IMR-90 (cell line): Measurements from ENCODE around the gene ATG12. TPM values are rescaled to one million over a fixed set of nuclear protein-coding genes. Genes with fewer than 3 reads are reported as not detected.
"Not testable (repeated sequence)": the region's sequence is repeated elsewhere in the genome, so short reads cannot be mapped to it uniquely, and the experiment has no call there.

Source experiments
- ATAC-seq: fragments of 200-7000 bp; cut with Tn5 transposase; 2 replicates; pipeline ENCODE4 v1.9.1; 2020; ENCODE audit warnings: low read depth, mild to moderate bottlenecking, moderate library complexity
- BruUV-seq: library from RNA; stranded (reverse); fragments of 400-500 nt; replicated peaks from 2 replicates; lab custom pipeline; 2021; lab: Mats Ljungman, UMichigan
- CTCF ChIA-PET: fragments of 300-600 bp; formaldehyde crosslinking; extraction: SDS; loops from one replicate; lab custom pipeline; 2021; ENCODE audit warnings: antibody characterized with exemption; lab: Yijun Ruan, JAX
- POLR2A ChIA-PET: fragments of 300-600 bp; sonication (Branson Sonifier 250); formaldehyde crosslinking; loops from one replicate; lab custom pipeline; 2022; ENCODE audit warnings: antibody characterized with exemption; ENCODE audit not compliant: unreplicated experiment; lab: Charles Lee
- DNase-seq: peaks from one replicate; pipeline ENCODE4 v3.0.0; 2013
- H2AFZ ChIP-seq: replicated peaks from 2 replicates; pipeline ENCODE3; 2013; ENCODE audit warnings: low read length, mild to moderate bottlenecking; ENCODE audit not compliant: poor library complexity
- H2AK5ac ChIP-seq: 2 replicates; pipeline ENCODE4 v1.6.1; 2013; ENCODE audit warnings: low read depth, low read length, inconsistent platforms
- H2AK9ac ChIP-seq: replicated peaks from 2 replicates; pipeline ENCODE3; 2013; ENCODE audit warnings: mild to moderate bottlenecking, low read depth, low read length, moderate library complexity; ENCODE audit not compliant: poor library complexity
- H2BK120ac ChIP-seq: 2 replicates; pipeline ENCODE4 v1.6.1; 2013; ENCODE audit warnings: low read depth, low read length, inconsistent platforms
- H2BK15ac ChIP-seq: 3 replicates; pipeline ENCODE4 v1.6.1; 2013; ENCODE audit warnings: low read depth, low read length, inconsistent platforms
- H2BK20ac ChIP-seq: 2 replicates; pipeline ENCODE4 v1.6.1; 2013; ENCODE audit warnings: low read depth, mild to moderate bottlenecking, inconsistent platforms, low read length, moderate library complexity
- H2BK5ac ChIP-seq: 2 replicates; pipeline ENCODE4 v1.6.1; 2013; ENCODE audit warnings: mild to moderate bottlenecking, low read depth, low read length, inconsistent platforms; ENCODE audit not compliant: poor library complexity, severe bottlenecking
- H3K14ac ChIP-seq: replicated peaks from 2 replicates; pipeline ENCODE4 v1.6.1; 2013; ENCODE audit warnings: low read depth, low read length, inconsistent platforms
- H3K18ac ChIP-seq: 2 replicates; pipeline ENCODE4 v1.6.1; 2013; ENCODE audit warnings: low read depth, low read length, control low read depth
- H3K23ac ChIP-seq: 2 replicates; pipeline ENCODE4 v1.6.1; 2013; ENCODE audit warnings: low read depth, low read length, inconsistent platforms
- H3K27ac ChIP-seq: 2 replicates; pipeline ENCODE4 v1.5.1; 2013; ENCODE audit warnings: mild to moderate bottlenecking, control low read depth, low read length; ENCODE audit not compliant: insufficient read depth
- H3K27me3 ChIP-seq: 2 replicates; pipeline ENCODE4 v1.6.1; 2013; ENCODE audit warnings: low read length; ENCODE audit not compliant: control insufficient read depth, insufficient read depth
- H3K36me3 ChIP-seq: 2 replicates; pipeline ENCODE4 v1.6.1; 2013; ENCODE audit warnings: low read length, mixed read lengths; ENCODE audit not compliant: control insufficient read depth, insufficient read depth
- H3K4ac ChIP-seq: 2 replicates; pipeline ENCODE4 v1.6.1; 2013; ENCODE audit warnings: low read depth, low read length, inconsistent platforms
- H3K4me1 ChIP-seq: 2 replicates; pipeline ENCODE4 v1.6.1; 2013; ENCODE audit warnings: low read length, mixed read lengths; ENCODE audit not compliant: control insufficient read depth, insufficient read depth
- H3K4me2 ChIP-seq: 2 replicates; pipeline ENCODE4 v1.6.1; 2013; ENCODE audit warnings: low read depth, mild to moderate bottlenecking, control low read depth, low read length, moderate library complexity
- H3K4me3 ChIP-seq: 2 replicates; pipeline ENCODE4 v1.5.1; 2013; ENCODE audit warnings: low read depth, mild to moderate bottlenecking, control low read depth, low read length, moderate library complexity; ENCODE audit not compliant: insufficient read depth
- H3K56ac ChIP-seq: 2 replicates; pipeline ENCODE4 v1.6.1; 2013; ENCODE audit warnings: low read length, inconsistent platforms; ENCODE audit not compliant: insufficient read depth; ENCODE audit errors: extremely low read depth
- H3K79me1 ChIP-seq, 2 experiments: 2 replicates each; pipeline ENCODE4 v1.6.1; 2013; ENCODE audit warnings: low read length in 2 of 2, inconsistent platforms in 1 of 2, low read depth in 1 of 2
- H3K9ac ChIP-seq: 2 replicates; pipeline ENCODE4 v1.6.1; 2013; ENCODE audit warnings: low read depth, low read length, control low read depth
- H3K9me1 ChIP-seq: 2 replicates; pipeline ENCODE4 v1.6.1; 2013; ENCODE audit warnings: low read length, inconsistent platforms; ENCODE audit not compliant: insufficient read depth
- H3K9me3 ChIP-seq: 2 replicates; pipeline ENCODE4 v1.6.1; 2013; ENCODE audit warnings: low read length; ENCODE audit not compliant: control insufficient read depth, insufficient read depth
- H4K20me1 ChIP-seq: 2 replicates; pipeline ENCODE4 v1.6.1; 2013; ENCODE audit warnings: low read length, inconsistent platforms; ENCODE audit not compliant: insufficient read depth
- H4K5ac ChIP-seq: 2 replicates; pipeline ENCODE4 v1.6.1; 2013; ENCODE audit warnings: mild to moderate bottlenecking, low read depth, low read length, control low read depth
- H4K8ac ChIP-seq, 2 experiments: 2 replicates each; pipeline ENCODE4 v1.6.1; 2013; ENCODE audit warnings: low read depth in 2 of 2, low read length in 2 of 2, control low read depth in 1 of 2, inconsistent platforms in 1 of 2
- H4K91ac ChIP-seq: 2 replicates; pipeline ENCODE4 v1.6.1; 2013; ENCODE audit warnings: low read depth, low read length, inconsistent platforms; ENCODE audit not compliant: insufficient read depth
- WGBS, 2 experiments: methylation state at CpG; one replicate each; pipeline versions ENCODE4 v1.1.5 to v1.1.7; 2013; ENCODE audit warnings: missing lambda C conversion rate in 2 of 2; ENCODE audit not compliant: insufficient read length in 1 of 2; ENCODE audit errors: extremely low coverage in 2 of 2; 5-methylcytosine and 5-hydroxymethylcytosine counted together
- dilution Hi-C: fragments of 300-500 bp; cut with HindIII; formaldehyde crosslinking; loops from one replicate; pipeline ENCODE4 v1.14.3; 2018; ENCODE audit warnings: low sequenced_read_pairs; ENCODE audit not compliant: unreplicated experiment
- in situ Hi-C: fragments of 300-500 bp; cut with MboI; formaldehyde crosslinking; loops from 3 replicates; pipeline ENCODE4 v1.14.3; 2019; ENCODE audit warnings: low sequenced_read_pairs, inconsistent platforms, mixed read lengths
- intact Hi-C: fragments of 100-400 bp; cut with micrococcal nuclease; formaldehyde crosslinking; loops from 2 replicates; pipeline ENCODE4 v1.10.0; 2022
- polyA plus RNA-seq, 3 experiments: library from polyadenylated mRNA; depleted of rRNA; stranded (reverse); fragments of >200 nt; gene quantifications; 2 replicates each; pipeline ENCODE4 v1.2.3, GENCODE V29; 2012; ENCODE audit warnings: low replicate concordance in 1 of 3
- total RNA-seq: library from RNA; depleted of rRNA; stranded (reverse); fragments of >200 nt; gene quantifications from 2 replicates; pipeline ENCODE4 v1.2.3, GENCODE V29; 2012

ATG12 gene
- total and polyA plus RNA-seq, 2 of the 4 experiments (the other 2 are of a cell fraction), result 68.0 to 95.7 TPM

GRCh38 chr5:115885208-115885607 lies 43.8 kb upstream of the ATG12 start:
- H3K4me2 ChIP-seq, H2BK5ac ChIP-seq, H3K4me3 ChIP-seq, H3K9me1 ChIP-seq, CTCF ChIA-PET, in situ Hi-C loops, H4K91ac ChIP-seq, H3K18ac ChIP-seq, H2AK5ac ChIP-seq, H3K4me1 ChIP-seq, dilution Hi-C loops, H2BK15ac ChIP-seq, H4K5ac ChIP-seq, intact Hi-C loops, BruUV-seq, H2AK9ac ChIP-seq, H3K23ac ChIP-seq, POLR2A ChIA-PET, H3K56ac ChIP-seq, DNase-seq, H2BK20ac ChIP-seq, H3K27ac ChIP-seq, H3K27me3 ChIP-seq, H3K9ac ChIP-seq, H4K20me1 ChIP-seq, H3K36me3 ChIP-seq, H4K8ac ChIP-seq, H3K14ac ChIP-seq, H3K4ac ChIP-seq, H2BK120ac ChIP-seq, ATAC-seq, H3K9me3 ChIP-seq, H2AFZ ChIP-seq: not testable (repeated sequence)
- peaks cover 6 to 12% of the 10 kb centered on the region in 2 experiments for H3K79me1 ChIP-seq
- WGBS, 2 experiments, result no CpG with 5 or more reads among the region's 3 CpGs
